Trophoblast cell (in vitro differentiated cells and primary cell): ENCODE data around the gene MKLN1.

Source experiments
- DNase-seq, 2 donors: peaks; one replicate each; pipeline ENCODE4 v3.0.0-alpha.2; 2016
- H2AFZ ChIP-seq: 2 replicates; pipeline ENCODE4 v1.6.1; 2013; ENCODE audit warnings: low read length, moderate library complexity, mild to moderate bottlenecking; ENCODE audit not compliant: insufficient read depth, poor library complexity
- H2AK5ac ChIP-seq: 2 replicates; pipeline ENCODE4 v1.6.1; 2013; ENCODE audit warnings: mild to moderate bottlenecking, low read length
- H2BK120ac ChIP-seq: 2 replicates; pipeline ENCODE4 v1.6.1; 2013; ENCODE audit warnings: low read length, mild to moderate bottlenecking, moderate library complexity; ENCODE audit not compliant: insufficient read depth, poor library complexity
- H2BK12ac ChIP-seq: 2 replicates; pipeline ENCODE4 v1.6.1; 2013; ENCODE audit warnings: mild to moderate bottlenecking, low read length, moderate library complexity
- H2BK5ac ChIP-seq: 2 replicates; pipeline ENCODE4 v1.6.1; 2013; ENCODE audit warnings: low read length, low read depth, moderate library complexity, mild to moderate bottlenecking; ENCODE audit not compliant: poor library complexity
- H3K14ac ChIP-seq: 2 replicates; pipeline ENCODE4 v1.6.1; 2013; ENCODE audit warnings: mild to moderate bottlenecking, low read length
- H3K18ac ChIP-seq: 2 replicates; pipeline ENCODE4 v1.6.1; 2013; ENCODE audit warnings: mild to moderate bottlenecking, low read length
- H3K23ac ChIP-seq: 2 replicates; pipeline ENCODE4 v1.6.1; 2013; ENCODE audit warnings: low read length
- H3K27ac ChIP-seq: 2 replicates; pipeline ENCODE4 v1.5.1; 2013; ENCODE audit warnings: low read depth, mild to moderate bottlenecking, inconsistent platforms, low read length, moderate library complexity
- H3K27me3 ChIP-seq: 2 replicates; pipeline ENCODE4 v1.6.1; 2013; ENCODE audit warnings: inconsistent platforms, mild to moderate bottlenecking, low read length, moderate library complexity; ENCODE audit not compliant: insufficient read depth
- H3K36me3 ChIP-seq, 2 experiments: 1 replicate in 1 of 2; 2 replicates in 1 of 2; pipeline ENCODE4 v1.6.1; 2013; ENCODE audit warnings: low read length in 2 of 2, mild to moderate bottlenecking in 2 of 2, moderate library complexity in 1 of 2; ENCODE audit not compliant: insufficient read depth in 2 of 2, control insufficient read depth in 1 of 2
- H3K4ac ChIP-seq: 2 replicates; pipeline ENCODE4 v1.6.1; 2013; ENCODE audit warnings: low read depth, mild to moderate bottlenecking, low read length, moderate library complexity
- H3K4me1 ChIP-seq, 2 experiments: 1 replicate in 1 of 2; 2 replicates in 1 of 2; pipeline ENCODE4 v1.6.1; 2013; ENCODE audit warnings: low read length in 2 of 2, mild to moderate bottlenecking in 2 of 2, moderate library complexity in 1 of 2; ENCODE audit not compliant: insufficient read depth in 2 of 2, control insufficient read depth in 1 of 2
- H3K4me2 ChIP-seq: 2 replicates; pipeline ENCODE4 v1.6.1; 2013; ENCODE audit warnings: inconsistent platforms, mild to moderate bottlenecking, low read length, moderate library complexity
- H3K4me3 ChIP-seq: 2 replicates; pipeline ENCODE4 v1.5.1; 2013; ENCODE audit warnings: mild to moderate bottlenecking, low read depth, low read length, inconsistent platforms
- H3K79me1 ChIP-seq: one replicate; pipeline ENCODE4 v1.6.1; 2013; ENCODE audit warnings: low read length
- H3K79me2 ChIP-seq: 2 replicates; pipeline ENCODE4 v1.6.1; 2013; ENCODE audit warnings: low read length, mild to moderate bottlenecking; ENCODE audit not compliant: control insufficient read depth, insufficient read depth, poor library complexity
- H3K9ac ChIP-seq: 2 replicates; pipeline ENCODE4 v1.6.1; 2013; ENCODE audit warnings: mild to moderate bottlenecking, low read length
- H3K9me3 ChIP-seq: 2 replicates; pipeline ENCODE4 v1.6.1; 2013; ENCODE audit warnings: low read depth, mild to moderate bottlenecking, control low read depth, inconsistent platforms, low read length; ENCODE audit not compliant: insufficient read depth
- H4K12ac ChIP-seq: 2 replicates; pipeline ENCODE4 v1.6.1; 2013; ENCODE audit warnings: low read depth, mild to moderate bottlenecking, low read length, moderate library complexity
- H4K8ac ChIP-seq: 2 replicates; pipeline ENCODE4 v1.6.1; 2013; ENCODE audit warnings: low read depth, mild to moderate bottlenecking, low read length, moderate library complexity
- H4K91ac ChIP-seq: one replicate; pipeline ENCODE4 v1.6.1; 2013; ENCODE audit warnings: low read depth, mild to moderate bottlenecking, low read length, moderate library complexity
- WGBS: extraction: QIAGEN DNeasy Blood & Tissue Kit; methylation state at CpG from one replicate; pipeline ENCODE4 v1.1.7; 2013; ENCODE audit warnings: missing lambda C conversion rate; ENCODE audit not compliant: insufficient read length, insufficient coverage; ENCODE audit errors: extremely low coverage; 5-methylcytosine and 5-hydroxymethylcytosine counted together

MKLN1 gene

DNA sequence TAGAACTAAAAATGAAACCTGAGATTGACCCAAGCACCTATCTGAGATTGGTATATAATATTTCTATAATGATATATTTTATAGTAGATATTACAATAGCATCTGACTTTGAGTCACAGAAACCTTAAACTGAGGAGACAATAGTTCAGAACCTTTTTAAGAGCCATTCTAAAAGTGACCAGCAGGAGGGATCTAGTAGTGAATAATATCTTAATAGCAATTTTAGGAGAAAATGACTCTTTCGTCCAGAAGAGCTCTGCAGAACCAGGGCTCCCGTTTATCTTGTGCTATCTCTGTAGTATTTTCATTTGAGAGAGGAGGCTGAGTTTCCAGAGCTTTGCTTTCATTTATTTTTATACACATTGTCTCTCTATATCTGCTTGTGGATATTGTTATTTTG is 160.7 kb downstream of the MKLN1 start:
- Histone ChIP-seq H3K4me1 (no peaks in the 10 kb centered on the region), H3K18ac (no peak overlapping the region), H4K91ac (no peak overlapping the region), H3K4me2 (no peak overlapping the region), H3K9me3 (no peaks in the 10 kb centered on the region), H3K9ac (no peak overlapping the region), H4K12ac (no peak overlapping the region), H3K23ac (no peak overlapping the region), H3K36me3 (peaks cover 0 to 3% of the 10 kb centered on the region in 2 experiments), H3K27me3 (no peaks in the 10 kb centered on the region), H3K27ac (no peak overlapping the region), H3K4me3 (no peak overlapping the region), H2BK5ac (no peak overlapping the region), H3K79me1 (no peaks in the 10 kb centered on the region), H2BK120ac (no peak overlapping the region), H2AK5ac (no peak overlapping the region), H2BK12ac (no peak overlapping the region), H4K8ac (no peak overlapping the region), H3K4ac (no peak overlapping the region), H3K79me2 (no peaks in the 10 kb centered on the region), H2AFZ (no peak overlapping the region), H3K14ac (no peak overlapping the region)
- WGBS, result no CpG with 5 or more reads among the region's 2 CpGs
- DNase-seq, result peak in 1 of 2 donors; percentile 23

DNA sequence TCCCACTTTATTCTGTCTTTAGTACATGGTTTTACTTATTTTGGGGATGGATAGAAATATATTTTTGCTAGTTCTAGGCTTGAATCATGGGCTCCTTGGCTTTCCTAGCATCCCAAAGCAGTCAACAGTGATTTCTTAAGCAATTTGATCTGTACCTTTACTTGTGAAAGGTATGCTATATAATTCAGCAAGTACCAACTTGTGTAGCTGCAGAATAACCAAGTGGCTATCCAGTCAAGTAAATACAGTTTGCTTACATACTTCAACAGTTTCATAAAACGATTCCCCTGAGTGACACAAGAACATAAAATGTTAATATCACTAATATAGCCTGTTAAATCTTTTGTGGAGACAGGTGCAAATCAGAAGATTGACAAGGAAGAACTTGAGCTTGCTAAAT is 161.5 kb downstream of the MKLN1 start:
- no peak overlapping the region for H3K23ac ChIP-seq
- no peak for DNase-seq
- H2BK12ac ChIP-seq, result no peak overlapping the region
- H2BK120ac ChIP-seq, result no peak overlapping the region
- H3K79me2 ChIP-seq, result no peaks in the 10 kb centered on the region
- no peak overlapping the region for H4K12ac ChIP-seq
- H3K18ac ChIP-seq, result no peak overlapping the region
- H3K4me3 ChIP-seq, result no peak overlapping the region
- no peaks in the 10 kb centered on the region for H3K79me1 ChIP-seq
- no peak overlapping the region for H3K9ac ChIP-seq
- no peaks in the 10 kb centered on the region for H3K27me3 ChIP-seq
- H2AK5ac ChIP-seq, result no peak overlapping the region
- H2AFZ ChIP-seq, result no peak overlapping the region
- no peak overlapping the region for H3K14ac ChIP-seq
- no peak overlapping the region for H4K91ac ChIP-seq
- no peaks in the 10 kb centered on the region for H3K9me3 ChIP-seq
- no peaks in the 10 kb centered on the region for H3K4me1 ChIP-seq
- no CpG with 5 or more reads among the region's 1 CpG for WGBS
- peaks cover 0 to 3% of the 10 kb centered on the region in 2 experiments for H3K36me3 ChIP-seq
- H4K8ac ChIP-seq, result no peak overlapping the region
- no peak overlapping the region for H2BK5ac ChIP-seq
- no peak overlapping the region for H3K4me2 ChIP-seq
- H3K4ac ChIP-seq, result no peak overlapping the region
- no peak overlapping the region for H3K27ac ChIP-seq

DNA sequence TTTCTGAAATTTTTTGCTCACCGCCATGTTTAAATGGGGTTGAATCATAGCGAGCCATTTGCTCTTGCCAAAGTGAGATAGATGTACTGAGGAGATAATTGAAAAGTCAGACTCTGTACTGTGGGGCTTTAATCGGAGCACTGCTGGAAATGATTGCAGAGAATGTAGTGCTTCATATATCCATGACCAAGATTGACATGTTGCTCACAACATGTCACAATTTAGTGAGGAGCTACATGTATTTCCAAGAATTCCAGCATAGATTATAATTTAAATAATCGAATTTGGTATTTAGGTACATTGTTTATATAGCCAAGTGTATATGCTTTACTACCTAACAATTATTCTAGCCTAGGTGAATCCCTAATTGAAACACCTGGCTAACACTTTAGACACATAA is 162.2 kb downstream of the MKLN1 start:
- WGBS, result no CpG with 5 or more reads among the region's 4 CpGs
- Histone ChIP-seq H3K14ac (no peak overlapping the region), H2BK5ac (no peak overlapping the region), H3K9me3 (no peaks in the 10 kb centered on the region), H3K36me3 (peaks cover 0 to 3% of the 10 kb centered on the region in 2 experiments), H3K4ac (no peak overlapping the region), H3K9ac (no peak overlapping the region), H4K91ac (no peak overlapping the region), H2BK12ac (no peak overlapping the region), H3K4me1 (no peaks in the 10 kb centered on the region), H3K79me2 (no peaks in the 10 kb centered on the region), H3K27me3 (no peaks in the 10 kb centered on the region), H3K4me3 (no peak overlapping the region), H2AFZ (no peak overlapping the region), H3K4me2 (no peak overlapping the region), H3K18ac (no peak overlapping the region), H4K8ac (no peak overlapping the region), H3K27ac (no peak overlapping the region), H3K23ac (no peak overlapping the region), H3K79me1 (no peaks in the 10 kb centered on the region), H4K12ac (no peak overlapping the region), H2AK5ac (no peak overlapping the region), H2BK120ac (no peak overlapping the region)
- no peak for DNase-seq

DNA sequence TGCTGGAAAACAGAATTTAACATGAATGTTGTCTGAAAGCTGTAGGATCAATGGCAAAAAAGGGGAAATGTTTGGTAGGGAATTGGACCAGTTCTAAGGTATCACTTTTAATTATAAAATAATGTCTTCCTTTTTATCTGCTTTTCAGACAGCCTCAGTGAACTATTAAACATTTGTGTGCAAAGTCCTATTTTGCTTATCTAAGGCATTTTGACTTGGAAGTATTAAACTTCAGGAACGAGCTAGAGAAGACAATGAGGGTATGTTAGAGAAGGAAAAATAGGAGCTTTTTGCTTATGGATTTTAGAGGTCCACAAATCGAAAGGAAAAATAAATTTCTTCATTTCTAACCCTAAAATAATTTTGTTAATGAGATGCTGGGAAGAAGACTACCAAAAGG is 165.4 kb downstream of the MKLN1 start:
- Histone ChIP-seq H3K23ac (no peak overlapping the region), H3K79me2 (no peaks in the 10 kb centered on the region), H3K14ac (no peak overlapping the region), H2BK12ac (no peak overlapping the region), H3K4me1 (no peaks in the 10 kb centered on the region), H4K8ac (no peak overlapping the region), H2BK5ac (no peak overlapping the region), H2BK120ac (no peak overlapping the region), H3K4me3 (no peak overlapping the region), H3K18ac (no peak overlapping the region), H3K4me2 (no peak overlapping the region), H3K4ac (no peak overlapping the region), H4K91ac (no peak overlapping the region), H3K79me1 (no peaks in the 10 kb centered on the region), H3K9me3 (no peaks in the 10 kb centered on the region), H3K27ac (no peak overlapping the region), H2AFZ (no peak overlapping the region), H3K36me3 (peaks cover 3 to 4% of the 10 kb centered on the region in 2 experiments), H2AK5ac (no peak overlapping the region), H4K12ac (no peak overlapping the region), H3K27me3 (no peaks in the 10 kb centered on the region), H3K9ac (no peak overlapping the region)
- DNase-seq, result no peak
- WGBS, result no CpG with 5 or more reads among the region's 2 CpGs
